Vagina (tissue), 2 donors: ENCODE results near the gene TNFRSF19. TPM values are rescaled to one million over a fixed set of nuclear protein-coding genes. Genes with fewer than 3 reads are reported as not detected.
"Not testable (repeated sequence)": the region's sequence is repeated elsewhere in the genome, so short reads cannot be mapped to it uniquely, and the experiment has no call there.

Experiments used
- DNase-seq, 2 donors: peaks; one replicate each; pipeline ENCODE4 v3.0.0-alpha.2; 2017; ENCODE audit errors: extremely low spot score in 2 of 2
- H3K27ac ChIP-seq: fragments of 200-600 bp; sonication (generic); one replicate; pipeline ENCODE4 v1.5.1; 2019
- H3K27me3 ChIP-seq: fragments of 200-600 bp; sonication (generic); one replicate; pipeline ENCODE4 v1.5.1; 2019
- H3K36me3 ChIP-seq, 2 donors: fragments of 200-600 bp; sonication (generic); one replicate each; pipeline ENCODE4 v1.5.1; 2017 to 2019
- H3K4me1 ChIP-seq: fragments of 200-600 bp; sonication (generic); one replicate; pipeline ENCODE4 v1.5.1; 2019
- H3K4me3 ChIP-seq, 2 donors: fragments of 200-600 bp; sonication (generic); 1 replicate in 1 of 2; 2 replicates in 1 of 2; pipeline ENCODE4 v1.5.1; 2016 to 2019
- H3K9me3 ChIP-seq: fragments of 200-600 bp; sonication (generic); one replicate; pipeline ENCODE4 v1.5.1; 2019
- POLR2A ChIP-seq, 2 donors: fragments of 450-650 bp; IDR thresholded peaks; one replicate each; pipeline ENCODE4 v1.6.1; 2017; ENCODE audit warnings: antibody characterized with exemption in 2 of 2, mild to moderate bottlenecking in 2 of 2, moderate library complexity in 2 of 2
- POLR2AphosphoS5 ChIP-seq, 2 donors: sonication (generic); formaldehyde crosslinking; IDR thresholded peaks; one replicate each; pipeline ENCODE4 v1.9.0; 2017; ENCODE audit warnings: antibody characterized with exemption in 2 of 2, mild to moderate bottlenecking in 2 of 2, low read depth in 1 of 2; ENCODE audit not compliant: insufficient read depth in 1 of 2
- intact Hi-C: fragments of 100-400 bp; cut with DNase I; formaldehyde crosslinking; loops from one replicate; pipeline ENCODE4 v1.15.1; 2023
- total RNA-seq: library from RNA; depleted of rRNA; stranded (reverse); fragments of >200 nt; gene quantifications from one replicate; pipeline ENCODE4 v1.2.3, GENCODE V29; 2016
- TF ChIP-seq, protein P1 (sequence below), 3 experiments: fragments of 450-650 bp in 2 of 3; fragments of 200-600 bp in 1 of 3; sonication (generic) in 1 of 3; IDR thresholded peaks; one replicate each; pipeline ENCODE4 v1.5.1; 2017 to 2019; ENCODE audit warnings: antibody characterized with exemption in 3 of 3, mild to moderate bottlenecking in 2 of 3, moderate library complexity in 2 of 3

Gene TNFRSF19
- total RNA-seq, 1 donor from 2014 or later, result 10.3 TPM

DNA sequence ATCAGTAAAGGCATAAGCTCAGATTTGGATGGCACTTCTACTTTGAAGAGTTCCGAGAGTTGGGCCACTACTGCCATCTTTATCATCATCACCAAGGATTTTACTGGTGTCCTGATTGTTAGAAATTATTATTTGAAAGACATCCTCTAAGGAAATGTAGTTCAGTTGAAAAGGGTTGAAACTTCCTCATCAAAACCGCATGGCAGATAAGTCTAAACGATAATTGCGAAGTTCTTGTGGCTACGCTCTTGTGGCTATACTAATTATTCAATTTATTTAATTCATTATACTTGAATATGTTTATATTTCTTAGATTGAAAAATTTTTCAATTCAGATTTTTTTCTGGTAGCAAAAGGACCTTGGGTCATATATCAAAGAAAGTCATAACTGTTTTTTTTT, 22.4 kb downstream of the TNFRSF19 start:
- Histone ChIP-seq H3K4me1 (no peaks in the 10 kb centered on the region), H3K4me3 (no peak overlapping the region), H3K27ac (no peak overlapping the region), H3K27me3 (no peaks in the 10 kb centered on the region), H3K36me3 (peaks cover 0 to 10% of the 10 kb centered on the region in 2 donors), H3K9me3 (no peaks in the 10 kb centered on the region)
- intact Hi-C loops, result no loop called here
- no peak for TF ChIP-seq POLR2A (IDR thresholded peaks at IDR 0.05)
- TF ChIP-seq, protein P1, sequence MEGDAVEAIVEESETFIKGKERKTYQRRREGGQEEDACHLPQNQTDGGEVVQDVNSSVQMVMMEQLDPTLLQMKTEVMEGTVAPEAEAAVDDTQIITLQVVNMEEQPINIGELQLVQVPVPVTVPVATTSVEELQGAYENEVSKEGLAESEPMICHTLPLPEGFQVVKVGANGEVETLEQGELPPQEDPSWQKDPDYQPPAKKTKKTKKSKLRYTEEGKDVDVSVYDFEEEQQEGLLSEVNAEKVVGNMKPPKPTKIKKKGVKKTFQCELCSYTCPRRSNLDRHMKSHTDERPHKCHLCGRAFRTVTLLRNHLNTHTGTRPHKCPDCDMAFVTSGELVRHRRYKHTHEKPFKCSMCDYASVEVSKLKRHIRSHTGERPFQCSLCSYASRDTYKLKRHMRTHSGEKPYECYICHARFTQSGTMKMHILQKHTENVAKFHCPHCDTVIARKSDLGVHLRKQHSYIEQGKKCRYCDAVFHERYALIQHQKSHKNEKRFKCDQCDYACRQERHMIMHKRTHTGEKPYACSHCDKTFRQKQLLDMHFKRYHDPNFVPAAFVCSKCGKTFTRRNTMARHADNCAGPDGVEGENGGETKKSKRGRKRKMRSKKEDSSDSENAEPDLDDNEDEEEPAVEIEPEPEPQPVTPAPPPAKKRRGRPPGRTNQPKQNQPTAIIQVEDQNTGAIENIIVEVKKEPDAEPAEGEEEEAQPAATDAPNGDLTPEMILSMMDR (IDR thresholded peaks at IDR 0.05), result no peak
- TF ChIP-seq POLR2AphosphoS5 (IDR thresholded peaks at IDR 0.05; ENCODE audit: insufficient read depth in 1 of 2, low read depth in 1 of 2), result no peak
- no peak for DNase-seq

DNA sequence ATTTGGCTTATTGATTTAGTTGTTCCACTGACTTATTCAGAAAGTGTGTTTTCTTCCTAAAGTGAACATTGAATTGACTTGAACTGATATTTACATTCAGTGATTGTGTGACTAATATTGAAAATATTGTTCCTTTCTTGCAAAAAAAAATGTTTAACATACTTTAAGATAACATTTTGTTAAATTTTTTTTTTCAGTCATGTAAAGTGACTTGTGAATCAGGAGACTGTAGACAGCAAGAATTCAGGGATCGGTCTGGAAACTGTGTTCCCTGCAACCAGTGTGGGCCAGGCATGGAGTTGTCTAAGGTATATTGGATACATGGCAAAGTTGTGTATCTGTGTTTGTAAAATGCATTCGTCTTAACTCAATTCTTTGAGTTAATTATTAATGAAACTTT, 22.9 kb downstream of the TNFRSF19 start:
- H3K4me1 ChIP-seq, result no peaks in the 10 kb centered on the region
- no peaks in the 10 kb centered on the region for H3K9me3 ChIP-seq
- H3K27ac ChIP-seq, result no peak overlapping the region
- intact Hi-C loops, result no loop called here
- H3K4me3 ChIP-seq, result no peak overlapping the region
- TF ChIP-seq POLR2AphosphoS5 (IDR thresholded peaks at IDR 0.05; ENCODE audit: insufficient read depth in 1 of 2, low read depth in 1 of 2) (no peak), POLR2A (IDR thresholded peaks at IDR 0.05) (no peak)
- TF ChIP-seq, protein P1 (IDR thresholded peaks at IDR 0.05), result no peak
- peaks cover 0 to 10% of the 10 kb centered on the region in 2 donors for H3K36me3 ChIP-seq
- H3K27me3 ChIP-seq, result no peaks in the 10 kb centered on the region
- DNase-seq, result no peak

DNA sequence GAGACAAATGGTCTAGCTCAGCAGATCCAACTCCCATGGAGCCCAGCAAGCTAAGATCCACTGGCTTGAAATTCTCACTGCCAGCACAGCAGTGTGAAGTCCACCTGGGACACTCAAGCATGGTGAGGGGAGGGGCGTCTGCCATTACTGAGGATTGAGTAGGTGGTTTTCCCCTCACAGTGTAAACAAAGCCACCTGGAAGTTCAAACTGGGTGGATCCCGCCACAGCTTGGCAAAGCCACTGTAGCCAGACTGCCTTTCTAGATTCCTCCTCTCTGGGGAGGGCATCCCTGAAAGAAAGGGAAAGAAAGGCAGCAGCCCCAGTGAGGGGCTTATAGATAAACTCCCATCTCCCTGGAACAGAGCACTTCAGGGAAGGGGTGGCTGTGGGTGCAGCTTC, 24.1 kb downstream of the TNFRSF19 start:
- H3K27ac ChIP-seq, H3K4me1 ChIP-seq, H3K9me3 ChIP-seq, H3K27me3 ChIP-seq, DNase-seq, H3K4me3 ChIP-seq, intact Hi-C loops: not testable (repeated sequence)
- peaks cover 0 to 10% of the 10 kb centered on the region in 2 donors for H3K36me3 ChIP-seq

DNA sequence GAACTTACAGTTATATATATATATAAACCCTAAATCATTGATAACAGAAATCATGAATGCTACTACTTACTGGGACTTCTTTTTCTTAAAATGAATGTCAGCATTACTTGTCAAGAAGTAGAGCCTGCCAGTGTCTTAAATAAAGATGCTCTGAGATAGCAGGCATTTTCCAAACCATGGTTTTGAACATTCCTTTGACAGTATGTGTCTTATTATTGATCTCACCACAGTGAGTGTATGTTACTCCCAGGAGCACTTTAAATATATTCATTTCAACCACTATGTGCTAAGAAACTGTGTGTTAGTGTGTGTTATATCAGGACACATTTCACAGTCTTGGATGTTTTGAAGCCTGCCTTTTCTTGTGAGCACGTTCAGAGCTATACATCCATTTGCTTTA, 28.2 kb downstream of the TNFRSF19 start:
- DNase-seq, result no peak
- peaks cover 0 to 10% of the 10 kb centered on the region in 2 donors for H3K36me3 ChIP-seq
- TF ChIP-seq, protein P1 (IDR thresholded peaks at IDR 0.05), result no peak
- no peak for TF ChIP-seq POLR2AphosphoS5 (IDR thresholded peaks at IDR 0.05; ENCODE audit: insufficient read depth in 1 of 2, low read depth in 1 of 2)
- no peak for TF ChIP-seq POLR2A (IDR thresholded peaks at IDR 0.05)

DNA sequence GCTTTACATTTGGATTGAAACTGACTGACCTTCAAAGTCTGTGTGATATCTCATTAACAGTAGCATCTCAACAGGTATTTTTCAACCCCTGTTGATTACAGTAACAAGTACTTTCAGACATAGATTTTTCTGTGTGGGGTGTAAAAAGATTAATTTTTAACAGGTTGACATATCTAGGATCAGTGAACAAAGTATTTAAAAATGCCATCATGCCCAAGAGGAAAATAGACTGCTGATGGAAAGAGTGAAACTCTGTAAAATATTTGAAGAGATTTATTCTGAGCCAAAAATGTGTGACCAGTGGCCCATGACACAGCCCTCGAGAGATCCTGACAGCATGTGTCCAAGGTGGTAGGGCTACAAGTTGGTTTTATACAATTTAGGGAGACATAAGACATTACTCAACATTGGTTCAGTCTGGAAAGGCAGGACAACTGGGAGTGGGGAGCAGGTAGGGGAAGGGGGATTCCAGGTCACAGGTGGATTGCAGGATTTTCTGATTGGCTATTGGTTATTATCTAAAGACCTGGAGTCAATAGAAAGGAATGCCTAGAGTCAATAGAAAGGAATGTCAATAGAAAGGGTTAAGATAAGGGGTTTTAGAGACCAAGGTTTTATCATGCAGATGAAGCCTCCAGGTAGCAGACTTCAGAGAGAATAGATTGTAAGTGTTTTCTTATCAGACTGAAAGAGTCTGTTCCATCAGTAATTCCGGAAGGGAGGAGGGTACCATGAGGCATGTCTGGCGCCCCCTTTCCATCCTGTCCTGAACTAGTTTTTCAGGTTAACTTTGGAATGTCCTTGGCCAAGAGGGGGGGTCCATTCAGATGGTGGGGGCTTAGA, 29.1 kb downstream of the TNFRSF19 start:
- no peak for DNase-seq
- TF ChIP-seq, protein P1 (IDR thresholded peaks at IDR 0.05), result no peak
- TF ChIP-seq POLR2A (IDR thresholded peaks at IDR 0.05) (no peak), POLR2AphosphoS5 (IDR thresholded peaks at IDR 0.05; ENCODE audit: insufficient read depth in 1 of 2, low read depth in 1 of 2) (no peak)
- H3K36me3 ChIP-seq, result peaks cover 0 to 8% of the 10 kb centered on the region in 2 donors
- no peaks in the 10 kb centered on the region for H3K27me3 ChIP-seq
- H3K4me3 ChIP-seq, result no peak overlapping the region
- H3K9me3 ChIP-seq, result no peaks in the 10 kb centered on the region
- no peak overlapping the region for H3K27ac ChIP-seq
- intact Hi-C loops, result no loop called here
- H3K4me1 ChIP-seq, result no peaks in the 10 kb centered on the region

More for the DNA sequence above, 28.2 kb downstream of the TNFRSF19 start:
- H3K27ac ChIP-seq, result no peak overlapping the region
- no peaks in the 10 kb centered on the region for H3K9me3 ChIP-seq
- intact Hi-C loops, result no loop called here
- no peaks in the 10 kb centered on the region for H3K4me1 ChIP-seq
- no peaks in the 10 kb centered on the region for H3K27me3 ChIP-seq
- no peak overlapping the region for H3K4me3 ChIP-seq
